Omental fat pad (tissue), 4 donors: ENCODE results near the gene CNTNAP2. TPM values are rescaled to one million over a fixed set of nuclear protein-coding genes. Genes with fewer than 3 reads are reported as not detected.

Source experiments
- ATAC-seq: fragments of 150-250 bp; one replicate; pipeline ENCODE4 v1.9.1; 2016; ENCODE audit warnings: mild to moderate bottlenecking, moderate library complexity; ENCODE audit not compliant: low FRiP score
- DNase-seq: peaks from one replicate; pipeline ENCODE4 v3.0.0-alpha.2; 2019; ENCODE audit warnings: low spot score
- total RNA-seq, 4 donors: library from RNA; depleted of rRNA; stranded (reverse); fragments of >200 nt; gene quantifications; one replicate each; pipeline ENCODE4 v1.1.0, GENCODE V29; 2016
- TF ChIP-seq, protein P1 (sequence below), 3 donors: fragments of 450-650 bp; IDR thresholded peaks; one replicate each; pipeline ENCODE4 v1.5.1; 2016 to 2017; ENCODE audit warnings: antibody characterized with exemption in 3 of 3, mild to moderate bottlenecking in 3 of 3, moderate library complexity in 2 of 3

The CNTNAP2 gene
- total RNA-seq, 4 donors from 2014 or later, result 0.38 to 1.5 (median 1.1) TPM; not detected in 1

DNA sequence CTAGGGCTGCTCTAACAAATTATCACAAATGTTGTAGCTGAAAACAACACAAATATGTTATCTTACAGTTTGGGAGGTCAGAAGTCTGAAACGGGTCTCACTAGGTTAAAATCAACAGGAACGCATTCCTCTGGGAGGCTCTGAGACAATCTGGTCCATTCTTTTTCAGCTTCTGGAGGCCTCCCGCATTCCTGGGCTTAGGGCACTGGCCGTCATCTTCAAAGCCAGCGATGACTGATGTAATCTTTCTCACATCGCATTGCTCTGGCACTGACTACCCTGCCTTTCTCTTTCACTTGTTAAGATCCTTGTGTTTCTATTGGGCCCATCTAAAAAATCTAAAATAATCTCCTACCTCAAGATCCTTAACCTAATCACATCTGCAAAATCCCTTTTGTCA is 1402.5 kb downstream of the CNTNAP2 start:
- TF ChIP-seq, protein P1, sequence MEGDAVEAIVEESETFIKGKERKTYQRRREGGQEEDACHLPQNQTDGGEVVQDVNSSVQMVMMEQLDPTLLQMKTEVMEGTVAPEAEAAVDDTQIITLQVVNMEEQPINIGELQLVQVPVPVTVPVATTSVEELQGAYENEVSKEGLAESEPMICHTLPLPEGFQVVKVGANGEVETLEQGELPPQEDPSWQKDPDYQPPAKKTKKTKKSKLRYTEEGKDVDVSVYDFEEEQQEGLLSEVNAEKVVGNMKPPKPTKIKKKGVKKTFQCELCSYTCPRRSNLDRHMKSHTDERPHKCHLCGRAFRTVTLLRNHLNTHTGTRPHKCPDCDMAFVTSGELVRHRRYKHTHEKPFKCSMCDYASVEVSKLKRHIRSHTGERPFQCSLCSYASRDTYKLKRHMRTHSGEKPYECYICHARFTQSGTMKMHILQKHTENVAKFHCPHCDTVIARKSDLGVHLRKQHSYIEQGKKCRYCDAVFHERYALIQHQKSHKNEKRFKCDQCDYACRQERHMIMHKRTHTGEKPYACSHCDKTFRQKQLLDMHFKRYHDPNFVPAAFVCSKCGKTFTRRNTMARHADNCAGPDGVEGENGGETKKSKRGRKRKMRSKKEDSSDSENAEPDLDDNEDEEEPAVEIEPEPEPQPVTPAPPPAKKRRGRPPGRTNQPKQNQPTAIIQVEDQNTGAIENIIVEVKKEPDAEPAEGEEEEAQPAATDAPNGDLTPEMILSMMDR (IDR thresholded peaks at IDR 0.05), result no peak
- ATAC-seq (no peak), DNase-seq (no peak)

DNA sequence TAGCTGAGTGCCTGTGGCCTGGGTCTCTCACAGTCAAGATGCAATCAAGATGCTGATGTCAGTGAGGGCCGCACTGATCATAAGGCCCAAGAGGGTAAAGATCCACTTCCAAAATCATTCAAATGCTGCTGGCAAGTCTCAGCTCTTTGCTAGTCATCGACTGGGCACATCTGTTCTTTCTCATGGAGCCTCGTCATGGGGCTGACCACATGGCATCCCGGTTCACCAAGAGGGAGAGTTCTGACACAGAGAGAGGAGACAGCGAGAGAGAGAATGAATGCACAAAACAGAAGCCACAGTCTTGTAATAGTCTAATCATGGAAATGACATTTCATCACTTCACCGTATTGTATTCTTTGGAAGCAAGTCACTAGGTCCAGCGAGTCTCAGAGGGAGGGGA is 1406.5 kb downstream of the CNTNAP2 start:
- TF ChIP-seq, protein P1 (IDR thresholded peaks at IDR 0.05), result no peak
- ATAC-seq (no peak), DNase-seq (no peak)

DNA sequence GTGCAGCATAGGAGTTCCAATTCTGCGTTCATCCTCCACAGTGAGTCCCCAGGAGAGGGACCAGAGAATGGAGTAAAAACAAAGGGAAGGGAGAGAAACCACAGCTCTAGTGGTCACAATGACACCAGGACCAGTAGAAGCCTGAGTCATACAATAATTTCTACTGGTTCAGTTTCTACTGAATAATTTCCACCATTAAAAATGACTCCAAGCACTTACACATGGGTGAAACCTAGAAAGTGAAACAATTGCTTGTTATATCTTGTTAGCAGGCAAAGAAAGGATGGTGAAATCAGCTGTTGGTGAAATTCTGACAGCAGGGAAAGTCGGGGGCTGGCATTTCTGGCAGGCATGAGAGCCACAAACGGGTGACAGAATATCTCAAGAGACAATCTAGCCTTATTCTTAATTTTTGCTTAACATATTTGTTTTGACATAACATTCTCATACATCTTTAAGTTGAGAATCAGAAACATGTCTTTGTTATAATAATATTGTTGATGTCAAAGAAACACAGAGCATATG is 1408.2 kb downstream of the CNTNAP2 start:
- no peak for DNase-seq
- ATAC-seq, result no peak
- TF ChIP-seq, protein P1 (IDR thresholded peaks at IDR 0.05), result no peak

DNA sequence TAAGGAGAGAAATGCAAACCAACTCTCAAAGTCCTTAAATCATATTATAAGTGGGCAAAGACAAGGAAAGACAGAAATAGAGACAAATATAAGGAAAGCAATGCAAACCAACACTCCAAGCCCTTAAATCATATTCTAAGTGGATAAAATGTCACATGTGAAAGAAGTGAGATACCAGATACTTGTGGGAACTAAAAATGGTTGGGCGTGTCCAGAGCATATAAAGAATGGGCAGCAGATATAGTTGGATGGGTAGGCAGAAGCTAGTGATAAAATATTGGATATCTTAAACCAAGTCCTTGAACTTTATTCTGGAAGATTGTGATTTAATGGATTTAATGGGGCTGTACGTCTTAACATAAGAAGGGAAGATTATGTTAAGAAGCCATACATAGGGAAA is 1408.7 kb downstream of the CNTNAP2 start:
- ATAC-seq (no peak), DNase-seq (no peak)
- TF ChIP-seq, protein P1 (IDR thresholded peaks at IDR 0.05), result no peak

DNA sequence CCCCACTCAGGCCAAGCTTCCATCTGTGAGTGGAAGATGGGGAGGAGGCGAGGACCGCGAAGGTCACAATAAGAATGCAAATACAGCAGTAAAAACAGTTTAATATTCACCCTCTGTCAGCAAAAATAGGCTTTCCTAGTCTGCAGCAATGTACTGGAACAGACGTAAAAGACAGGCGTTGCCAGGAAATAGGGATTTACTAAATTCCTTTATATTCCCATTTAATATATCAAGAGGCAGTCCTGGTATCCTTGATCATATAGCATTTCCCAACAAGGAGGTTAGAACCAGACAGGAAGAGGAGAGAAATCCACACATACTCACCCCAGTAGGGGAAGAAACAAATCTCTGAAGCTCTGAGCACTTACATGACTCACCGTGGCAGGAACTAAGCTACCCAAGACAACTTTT is 1419.1 kb downstream of the CNTNAP2 start:
- TF ChIP-seq, protein P1 (IDR thresholded peaks at IDR 0.05), result no peak

DNA sequence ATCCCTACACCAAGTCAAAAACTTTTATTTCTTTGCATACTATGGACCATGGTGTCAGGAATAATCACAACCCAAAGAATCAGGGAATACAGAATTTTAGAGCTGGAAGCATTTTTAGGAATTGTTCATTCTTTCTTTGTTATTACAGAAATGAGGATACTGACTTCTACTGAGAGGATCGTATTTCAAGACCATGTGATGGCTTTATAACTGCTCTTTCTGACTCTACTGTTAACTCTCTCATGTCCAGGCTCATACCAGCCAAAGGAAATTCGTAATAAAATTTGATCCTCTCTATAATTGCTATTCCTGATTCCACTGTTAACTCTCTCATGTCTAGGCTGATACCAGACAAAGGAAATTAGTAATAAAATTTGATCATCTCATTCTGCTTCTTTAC is 1423.1 kb downstream of the CNTNAP2 start:
- DNase-seq (no peak), ATAC-seq (no peak)
- TF ChIP-seq, protein P1 (IDR thresholded peaks at IDR 0.05), result no peak

More for the DNA sequence above, 1419.1 kb downstream of the CNTNAP2 start:
- DNase-seq (no peak), ATAC-seq (no peak)

DNA sequence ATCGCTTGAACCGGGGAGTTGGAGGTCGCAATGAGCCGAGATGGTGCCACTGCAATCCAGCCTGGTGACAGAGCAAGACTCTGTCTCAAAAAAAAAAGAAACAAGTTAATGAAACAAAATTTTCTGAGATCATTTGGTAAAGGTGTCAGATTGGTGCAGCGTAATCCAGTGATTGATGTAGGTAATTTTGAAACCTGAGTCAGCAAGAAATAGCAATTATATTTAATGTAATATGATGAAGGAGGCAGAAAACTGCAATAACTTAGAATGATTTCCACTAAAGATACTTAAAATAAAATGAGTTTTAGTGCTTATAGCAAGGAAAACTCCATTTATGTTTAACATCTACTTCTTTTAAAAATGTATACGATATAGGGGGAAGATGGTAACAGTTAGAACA is 1424.1 kb downstream of the CNTNAP2 start:
- ATAC-seq (no peak), DNase-seq (no peak)
- TF ChIP-seq, protein P1 (IDR thresholded peaks at IDR 0.05), result no peak
